HepG2 (cell line): ENCODE measurements around the gene PSMA7. TPM values are rescaled to one million over a fixed set of nuclear protein-coding genes. Genes with fewer than 3 reads are reported as not detected.

ENCODE experiments used
- CEBPB ChIP-seq: IDR thresholded peaks from 2 replicates; pipeline ENCODE4 v1.6.1; 2011; ENCODE audit warnings: low read depth, low read length, improper control_type of control experiment, borderline replicate concordance
- ESRRA ChIP-seq: sonication (generic); formaldehyde crosslinking; IDR thresholded peaks from 2 replicates; pipeline ENCODE4 v1.5.1; 2020; ENCODE audit warnings: mild to moderate bottlenecking, low read depth, missing genetic modification reagents
- GATAD1 ChIP-seq: IDR thresholded peaks from 2 replicates; pipeline ENCODE4 v1.6.1; 2016; ENCODE audit warnings: missing genetic modification reagents, missing compliant biosample characterization
- GATAD2A ChIP-seq: IDR thresholded peaks from 2 replicates; pipeline ENCODE4 v1.6.1; 2016
- JUND ChIP-seq: sonication (generic); formaldehyde crosslinking; IDR thresholded peaks from 2 replicates; pipeline ENCODE4 v1.8.0; 2022; ENCODE audit warnings: mild to moderate bottlenecking, missing genetic modification reagents
- KAT7 ChIP-seq: IDR thresholded peaks from 2 replicates; pipeline ENCODE4 v1.6.1; 2018; ENCODE audit warnings: borderline replicate concordance, missing compliant biosample characterization
- KDM5B ChIP-seq: sonication (generic); formaldehyde crosslinking; IDR thresholded peaks from 2 replicates; pipeline ENCODE4 v1.4.0; 2020; ENCODE audit warnings: missing genetic modification reagents, mild to moderate bottlenecking, borderline replicate concordance
- MTA1 ChIP-seq: sonication (generic); formaldehyde crosslinking; IDR thresholded peaks from 2 replicates; pipeline ENCODE4 v1.4.0; 2020; ENCODE audit warnings: missing genetic modification reagents, mild to moderate bottlenecking, borderline replicate concordance
- PTBP1 ChIP-seq: fragments of 200-400 bp; formaldehyde crosslinking; IDR thresholded peaks from 2 replicates; pipeline ENCODE4 v1.6.1; 2018; ENCODE audit warnings: low read length, low read depth; ENCODE audit not compliant: poor library complexity, severe bottlenecking
- SKI ChIP-seq: fragments of 450-650 bp; IDR thresholded peaks from one replicate; pipeline ENCODE4 v1.6.1; 2018; ENCODE audit warnings: mild to moderate bottlenecking; ENCODE audit not compliant: partially characterized antibody
- SMAD9 ChIP-seq: sonication (generic); formaldehyde crosslinking; IDR thresholded peaks from 2 replicates; pipeline ENCODE4 v1.5.1; 2020; ENCODE audit warnings: mild to moderate bottlenecking, missing genetic modification reagents
- SNAI1 ChIP-seq: sonication (generic); formaldehyde crosslinking; IDR thresholded peaks from 2 replicates; pipeline ENCODE4 v1.5.0; 2020; ENCODE audit warnings: mild to moderate bottlenecking, missing genetic modification reagents, borderline replicate concordance
- ZNF547 ChIP-seq: sonication (generic); formaldehyde crosslinking; IDR thresholded peaks from 2 replicates; pipeline ENCODE4 v1.5.1; 2020; ENCODE audit warnings: mild to moderate bottlenecking, missing genetic modification reagents
- ZNF709 ChIP-seq: sonication (generic); formaldehyde crosslinking; IDR thresholded peaks from 2 replicates; pipeline ENCODE4 v1.5.0; 2020; ENCODE audit warnings: mild to moderate bottlenecking, missing genetic modification reagents
- ZNF747 ChIP-seq: sonication (generic); formaldehyde crosslinking; IDR thresholded peaks from 2 replicates; pipeline ENCODE4 v1.8.1; 2023; ENCODE audit warnings: missing genetic modification reagents, mild to moderate bottlenecking, borderline replicate concordance
- polyA plus RNA-seq, 8 experiments: library from polyadenylated mRNA; depleted of rRNA in 3 of 8; stranded (reverse) in 7 of 8; unstranded in 1 of 8; fragments of >200 nt; fragmentation: Illumina TruSeq in 4 of 8; extraction: Trizol in 4 of 8; gene quantifications; 2 replicates each; pipeline versions ENCODE4 v1.2.1 to v1.2.3, GENCODE V29; 2011 to 2016; ENCODE audit warnings: low read depth in 4 of 8, missing spikeins in 1 of 8, mixed read lengths in 1 of 8; ENCODE audit not compliant: insufficient read depth in 1 of 8
- total RNA-seq, 5 experiments: library from RNA; depleted of rRNA; stranded (reverse); fragments of >200 nt; fragmentation: Illumina TruSeq; extraction: Trizol; gene quantifications; 2 replicates each; pipeline ENCODE4 v1.2.3, GENCODE V29; 2016; ENCODE audit warnings: low read depth in 1 of 5
- TF ChIP-seq, protein P1 (sequence below): sonication (generic); formaldehyde crosslinking; IDR thresholded peaks from 2 replicates; pipeline ENCODE4 v1.8.0; 2022; ENCODE audit warnings: low read depth, missing genetic modification reagents
- TF ChIP-seq, protein P2 (sequence below): sonication (generic); formaldehyde crosslinking; IDR thresholded peaks from 2 replicates; pipeline ENCODE4 v1.9.0; 2021; ENCODE audit warnings: missing genetic modification reagents, mild to moderate bottlenecking, borderline replicate concordance
- TF ChIP-seq, protein P3 (sequence below): sonication (generic); formaldehyde crosslinking; IDR thresholded peaks from 2 replicates; pipeline ENCODE4 v1.4.0; 2020; ENCODE audit warnings: mild to moderate bottlenecking, missing genetic modification reagents
- TF ChIP-seq, protein P4 (sequence below): sonication (generic); formaldehyde crosslinking; IDR thresholded peaks from 2 replicates; pipeline ENCODE4 v1.4.0; 2020; ENCODE audit warnings: missing genetic modification reagents, mild to moderate bottlenecking, borderline replicate concordance
- TF ChIP-seq, protein P5 (sequence below): sonication (generic); formaldehyde crosslinking; IDR thresholded peaks from 2 replicates; pipeline ENCODE4 v1.5.0; 2020; ENCODE audit warnings: missing genetic modification reagents

The PSMA7 gene
- total and polyA plus RNA-seq, 2 of the 13 experiments (the other 11 are each of a cell fraction or from before 2014, with no cell fraction given): 531 to 631 TPM

DNA sequence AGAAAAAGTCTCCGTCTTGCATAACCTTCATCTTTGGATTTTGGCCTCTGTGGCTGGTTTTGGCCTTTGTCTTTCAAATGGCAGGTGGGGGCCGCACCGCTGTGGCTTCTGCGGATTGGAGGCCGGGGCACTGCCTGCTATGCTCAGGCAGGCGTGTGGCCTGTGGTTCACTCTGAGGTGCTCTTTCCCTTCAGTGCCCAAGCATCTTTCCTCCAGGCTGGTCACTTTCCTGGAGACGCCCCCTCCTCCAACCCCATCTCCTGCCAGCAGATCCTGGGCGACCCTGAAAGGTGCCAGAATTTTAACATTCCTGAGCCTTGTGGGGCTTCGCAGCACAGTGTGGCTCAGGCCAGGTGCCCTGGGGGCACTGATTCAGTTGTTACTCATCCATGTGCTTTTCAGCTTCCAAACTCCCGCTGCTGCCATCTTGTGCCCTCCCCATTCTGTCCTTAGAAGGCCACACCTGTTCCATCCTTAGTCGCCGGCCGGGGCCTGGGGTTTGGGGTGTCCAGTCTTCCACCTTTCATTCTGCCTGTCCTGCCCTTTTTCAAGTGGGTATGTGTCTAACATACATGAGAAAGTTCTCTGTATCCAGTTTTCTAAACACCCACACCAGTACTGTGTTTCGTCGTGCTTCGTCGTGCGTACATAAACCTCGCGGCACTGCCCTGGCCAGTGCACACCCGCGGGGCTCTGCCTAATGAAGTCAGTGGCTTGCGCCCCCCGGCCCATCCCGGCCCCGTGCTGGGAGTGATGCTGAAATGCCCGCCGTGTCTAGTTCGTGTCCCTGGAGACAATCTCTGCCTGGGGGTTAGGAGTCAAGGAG lies 12.4 kb upstream of the PSMA7 start (continued):
- no peak; the same call in 1 of the 2 replicates for TF ChIP-seq ZNF547
- no peak for TF ChIP-seq SNAI1 (CRISPR knock-in tag)
- TF ChIP-seq, protein P1, sequence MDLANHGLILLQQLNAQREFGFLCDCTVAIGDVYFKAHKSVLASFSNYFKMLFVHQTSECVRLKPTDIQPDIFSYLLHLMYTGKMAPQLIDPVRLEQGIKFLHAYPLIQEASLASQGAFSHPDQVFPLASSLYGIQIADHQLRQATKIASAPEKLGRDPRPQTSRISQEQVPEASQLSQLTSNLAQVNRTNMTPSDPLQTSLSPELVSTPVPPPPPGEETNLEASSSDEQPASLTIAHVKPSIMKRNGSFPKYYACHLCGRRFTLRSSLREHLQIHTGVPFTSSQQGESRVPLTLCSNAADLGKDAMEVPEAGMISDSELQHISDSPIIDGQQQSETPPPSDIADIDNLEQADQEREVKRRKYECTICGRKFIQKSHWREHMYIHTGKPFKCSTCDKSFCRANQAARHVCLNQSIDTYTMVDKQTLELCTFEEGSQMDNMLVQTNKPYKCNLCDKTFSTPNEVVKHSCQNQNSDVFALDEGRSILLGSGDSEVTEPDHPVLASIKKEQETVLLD (CRISPR knock-in tag): no peak
- peak; percentile 62 for TF ChIP-seq SKI
- TF ChIP-seq ZNF709 (CRISPR knock-in tag): no peak
- 0 out of 2 replicates have a peak, but pooled peaks have one; percentile 28 for TF ChIP-seq JUND (CRISPR knock-in tag)
- TF ChIP-seq, protein P2, sequence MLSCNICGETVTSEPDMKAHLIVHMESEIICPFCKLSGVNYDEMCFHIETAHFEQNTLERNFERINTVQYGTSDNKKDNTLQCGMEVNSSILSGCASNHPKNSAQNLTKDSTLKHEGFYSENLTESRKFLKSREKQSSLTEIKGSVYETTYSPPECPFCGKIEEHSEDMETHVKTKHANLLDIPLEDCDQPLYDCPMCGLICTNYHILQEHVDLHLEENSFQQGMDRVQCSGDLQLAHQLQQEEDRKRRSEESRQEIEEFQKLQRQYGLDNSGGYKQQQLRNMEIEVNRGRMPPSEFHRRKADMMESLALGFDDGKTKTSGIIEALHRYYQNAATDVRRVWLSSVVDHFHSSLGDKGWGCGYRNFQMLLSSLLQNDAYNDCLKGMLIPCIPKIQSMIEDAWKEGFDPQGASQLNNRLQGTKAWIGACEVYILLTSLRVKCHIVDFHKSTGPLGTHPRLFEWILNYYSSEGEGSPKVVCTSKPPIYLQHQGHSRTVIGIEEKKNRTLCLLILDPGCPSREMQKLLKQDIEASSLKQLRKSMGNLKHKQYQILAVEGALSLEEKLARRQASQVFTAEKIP (CRISPR knock-in tag): no peak
- TF ChIP-seq, protein P3, sequence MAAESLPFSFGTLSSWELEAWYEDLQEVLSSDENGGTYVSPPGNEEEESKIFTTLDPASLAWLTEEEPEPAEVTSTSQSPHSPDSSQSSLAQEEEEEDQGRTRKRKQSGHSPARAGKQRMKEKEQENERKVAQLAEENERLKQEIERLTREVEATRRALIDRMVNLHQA: no peak
- TF ChIP-seq ZNF747 (CRISPR knock-in tag): no peak
- peak; percentile 90 for TF ChIP-seq MTA1 (CRISPR knock-in tag)
- no peak for TF ChIP-seq PTBP1
- TF ChIP-seq, protein P4, sequence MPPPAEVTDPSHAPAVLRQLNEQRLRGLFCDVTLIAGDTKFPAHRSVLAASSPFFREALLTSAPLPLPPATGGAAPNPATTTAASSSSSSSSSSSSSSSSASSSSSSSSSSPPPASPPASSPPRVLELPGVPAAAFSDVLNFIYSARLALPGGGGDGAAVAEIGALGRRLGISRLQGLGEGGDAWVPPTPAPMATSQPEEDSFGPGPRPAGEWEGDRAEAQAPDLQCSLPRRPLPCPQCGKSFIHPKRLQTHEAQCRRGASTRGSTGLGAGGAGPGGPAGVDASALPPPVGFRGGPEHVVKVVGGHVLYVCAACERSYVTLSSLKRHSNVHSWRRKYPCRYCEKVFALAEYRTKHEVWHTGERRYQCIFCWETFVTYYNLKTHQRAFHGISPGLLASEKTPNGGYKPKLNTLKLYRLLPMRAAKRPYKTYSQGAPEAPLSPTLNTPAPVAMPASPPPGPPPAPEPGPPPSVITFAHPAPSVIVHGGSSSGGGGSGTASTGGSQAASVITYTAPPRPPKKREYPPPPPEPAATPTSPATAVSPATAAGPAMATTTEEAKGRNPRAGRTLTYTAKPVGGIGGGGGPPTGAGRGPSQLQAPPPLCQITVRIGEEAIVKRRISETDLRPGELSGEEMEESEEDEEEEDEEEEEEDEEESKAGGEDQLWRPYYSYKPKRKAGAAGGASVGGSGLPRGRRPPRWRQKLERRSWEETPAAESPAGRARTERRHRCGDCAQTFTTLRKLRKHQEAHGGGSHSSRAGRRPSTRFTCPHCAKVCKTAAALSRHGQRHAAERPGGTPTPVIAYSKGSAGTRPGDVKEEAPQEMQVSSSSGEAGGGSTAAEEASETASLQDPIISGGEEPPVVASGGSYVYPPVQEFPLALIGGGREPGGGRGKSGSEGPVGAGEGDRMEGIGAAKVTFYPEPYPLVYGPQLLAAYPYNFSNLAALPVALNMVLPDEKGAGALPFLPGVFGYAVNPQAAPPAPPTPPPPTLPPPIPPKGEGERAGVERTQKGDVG (CRISPR knock-in tag): peak; percentile 98
- peak; percentile 27; the same call in 1 of the 2 replicates for TF ChIP-seq GATAD1 (CRISPR knock-in tag)
- TF ChIP-seq ESRRA (CRISPR knock-in tag): peak; percentile 93; the same call in 1 of the 2 replicates
- peak; percentile 90 for TF ChIP-seq GATAD2A (CRISPR knock-in tag)
- TF ChIP-seq KAT7 (CRISPR knock-in tag): 0 out of 2 replicates have a peak, but pooled peaks have one; percentile 47
- peak; percentile 52; the same call in 1 of the 2 replicates for TF ChIP-seq CEBPB
- peak; percentile 54; the same call in 1 of the 2 replicates for TF ChIP-seq KDM5B
- TF ChIP-seq, protein P5, sequence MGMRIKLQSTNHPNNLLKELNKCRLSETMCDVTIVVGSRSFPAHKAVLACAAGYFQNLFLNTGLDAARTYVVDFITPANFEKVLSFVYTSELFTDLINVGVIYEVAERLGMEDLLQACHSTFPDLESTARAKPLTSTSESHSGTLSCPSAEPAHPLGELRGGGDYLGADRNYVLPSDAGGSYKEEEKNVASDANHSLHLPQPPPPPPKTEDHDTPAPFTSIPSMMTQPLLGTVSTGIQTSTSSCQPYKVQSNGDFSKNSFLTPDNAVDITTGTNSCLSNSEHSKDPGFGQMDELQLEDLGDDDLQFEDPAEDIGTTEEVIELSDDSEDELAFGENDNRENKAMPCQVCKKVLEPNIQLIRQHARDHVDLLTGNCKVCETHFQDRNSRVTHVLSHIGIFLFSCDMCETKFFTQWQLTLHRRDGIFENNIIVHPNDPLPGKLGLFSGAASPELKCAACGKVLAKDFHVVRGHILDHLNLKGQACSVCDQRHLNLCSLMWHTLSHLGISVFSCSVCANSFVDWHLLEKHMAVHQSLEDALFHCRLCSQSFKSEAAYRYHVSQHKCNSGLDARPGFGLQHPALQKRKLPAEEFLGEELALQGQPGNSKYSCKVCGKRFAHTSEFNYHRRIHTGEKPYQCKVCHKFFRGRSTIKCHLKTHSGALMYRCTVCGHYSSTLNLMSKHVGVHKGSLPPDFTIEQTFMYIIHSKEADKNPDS (CRISPR knock-in tag): no peak
- no peak for TF ChIP-seq SMAD9 (CRISPR knock-in tag)
